SK-N-SH (cell line): Measurements from ENCODE around the gene ATP1A1. TPM values are rescaled to one million over a fixed set of nuclear protein-coding genes. Genes with fewer than 3 reads are reported as not detected.

ENCODE experiments used
- CTCF ChIA-PET: fragments of 300-600, 350-600 bp; formaldehyde crosslinking; extraction: SDS; loops from one replicate; lab custom pipeline; 2021; lab: Yijun Ruan, JAX
- POLR2A ChIA-PET: fragments of 350-600 bp; sonication (Branson Sonifier 250); formaldehyde crosslinking; extraction: SDS; loops from one replicate; lab custom pipeline; 2020; ENCODE audit warnings: antibody characterized with exemption, inconsistent platforms; lab: Yijun Ruan, JAX
- DNase-seq: peaks from one replicate; pipeline ENCODE4 v3.0.0; 2012
- H2AFZ ChIP-seq: fragments of 200-600 bp; sonication (generic); 2 replicates; pipeline ENCODE4 v1.8.1; 2016; ENCODE audit warnings: antibody characterized with exemption, mild to moderate bottlenecking, low read depth
- H3F3A ChIP-seq: fragments of 200-600 bp; sonication (generic); replicated peaks from 2 replicates; pipeline ENCODE3; 2016; ENCODE audit warnings: antibody characterized with exemption, mild to moderate bottlenecking; ENCODE audit not compliant: insufficient read depth
- H3K27ac ChIP-seq, 2 experiments: fragments of 200-500 bp in 1 of 2; fragments of 200-600 bp in 1 of 2; sonication (Bioruptor generic) in 1 of 2; sonication (generic), shearing (Covaris generic) in 1 of 2; 2 replicates each; pipeline versions ENCODE4 v1.5.1 to v1.6.1; 2014 to 2016; ENCODE audit warnings: low read depth in 2 of 2, inconsistent platforms in 1 of 2, low read length in 1 of 2, mild to moderate bottlenecking in 1 of 2, mixed read lengths in 1 of 2
- H3K27me3 ChIP-seq: fragments of 200-600 bp; sonication (generic), shearing (Covaris generic); 2 replicates; pipeline ENCODE4 v1.6.1; 2016; ENCODE audit warnings: mixed run types; ENCODE audit not compliant: insufficient read depth
- H3K36me3 ChIP-seq, 2 experiments: fragments of 200-500 bp in 1 of 2; fragments of 200-600 bp in 1 of 2; sonication (Bioruptor generic) in 1 of 2; sonication (generic) in 1 of 2; replicated peaks in 1 of 2; 2 replicates each; pipeline versions ENCODE3 to v1.5.1; 2014 to 2016; ENCODE audit warnings: low read length in 1 of 2, mild to moderate bottlenecking in 1 of 2; ENCODE audit not compliant: insufficient read depth in 2 of 2, control insufficient read depth in 1 of 2
- H3K4me1 ChIP-seq, 2 experiments: fragments of 200-500 bp in 1 of 2; fragments of 200-600 bp in 1 of 2; sonication (Bioruptor generic) in 1 of 2; sonication (generic), shearing (Covaris generic) in 1 of 2; 2 replicates each; pipeline versions ENCODE4 v1.5.1 to v1.6.1; 2014 to 2016; ENCODE audit warnings: low read depth in 1 of 2, low read length in 1 of 2, mixed run types in 1 of 2; ENCODE audit not compliant: insufficient read depth in 2 of 2, control insufficient read depth in 1 of 2
- H3K4me2 ChIP-seq: fragments of 200-600 bp; sonication (generic), shearing (Covaris generic); 2 replicates; pipeline ENCODE4 v1.6.1; 2017; ENCODE audit warnings: mixed run types
- H3K4me3 ChIP-seq, 2 experiments: fragments of 200-500 bp in 1 of 2; fragments of 200-600 bp in 1 of 2; sonication (Bioruptor generic) in 1 of 2; sonication (generic), shearing (Covaris generic) in 1 of 2; 2 replicates each; pipeline versions ENCODE4 v1.5.1 to v1.8.1; 2014 to 2016; ENCODE audit warnings: low read depth in 2 of 2, inconsistent platforms in 1 of 2, low read length in 1 of 2, mild to moderate bottlenecking in 1 of 2, mixed read lengths in 1 of 2, moderate library complexity in 1 of 2
- H3K79me2 ChIP-seq: fragments of 200-600 bp; sonication (generic); 2 replicates; pipeline ENCODE4 v1.8.1; 2017; ENCODE audit warnings: mild to moderate bottlenecking; ENCODE audit not compliant: insufficient read depth
- H3K9ac ChIP-seq: fragments of 200-600 bp; sonication (generic); 2 replicates; pipeline ENCODE4 v1.6.1; 2017; ENCODE audit warnings: mixed run types
- H3K9me2 ChIP-seq: fragments of 200-600 bp; sonication (generic); 2 replicates; pipeline ENCODE4 v1.6.1; 2017; ENCODE audit warnings: mixed run types
- H3K9me3 ChIP-seq: fragments of 200-600 bp; sonication (generic); 2 replicates; pipeline ENCODE4 v1.6.1; 2017; ENCODE audit warnings: mixed run types, mild to moderate bottlenecking, moderate library complexity
- H4K20me1 ChIP-seq: fragments of 200-600 bp; sonication (generic); 2 replicates; pipeline ENCODE4 v1.6.1; 2017; ENCODE audit warnings: mild to moderate bottlenecking, mixed run types; ENCODE audit not compliant: insufficient read depth
- ELF1 ChIP-seq: IDR thresholded peaks from 2 replicates; pipeline ENCODE4 v1.4.0; 2012
- EP300 ChIP-seq, 2 experiments: IDR thresholded peaks; 2 replicates each; pipeline versions ENCODE4 v1.4.0 to v1.6.1; 2012; ENCODE audit warnings: borderline replicate concordance in 1 of 2, low read depth in 1 of 2, low read length in 1 of 2
- EZH2phosphoT487 ChIP-seq: fragments of 200-600 bp; sonication (generic); IDR thresholded peaks from 2 replicates; pipeline ENCODE4 v1.6.1; 2017; ENCODE audit warnings: low read depth, mixed run types, mild to moderate bottlenecking, antibody characterized with exemption, moderate library complexity, borderline replicate concordance
- GABPA ChIP-seq: IDR thresholded peaks from 2 replicates; pipeline ENCODE4 v1.4.0; 2012; ENCODE audit warnings: low read depth, mild to moderate bottlenecking
- JUND ChIP-seq: IDR thresholded peaks from 2 replicates; pipeline ENCODE4 v1.4.0; 2012
- MEF2A ChIP-seq: IDR thresholded peaks from 2 replicates; pipeline ENCODE4 v1.4.0; 2012; ENCODE audit warnings: low read depth, borderline replicate concordance
- NRF1 ChIP-seq: IDR thresholded peaks from 2 replicates; pipeline ENCODE4 v1.6.1; 2012; ENCODE audit warnings: low read depth, mild to moderate bottlenecking, low read length
- POLR2AphosphoS5 ChIP-seq: IDR thresholded peaks from 2 replicates; pipeline ENCODE4 v1.6.1; 2012; ENCODE audit warnings: low read depth, low read length
- RCOR1 ChIP-seq: fragments of 150-350 bp; IDR thresholded peaks from 2 replicates; pipeline ENCODE4 v1.6.1; 2017; ENCODE audit warnings: antibody characterized with exemption, low read length
- RFX5 ChIP-seq: IDR thresholded peaks from 2 replicates; pipeline ENCODE4 v1.6.1; 2012; ENCODE audit warnings: mild to moderate bottlenecking, improper control_type of control experiment, low read length
- RXRA ChIP-seq: IDR thresholded peaks from 2 replicates; pipeline ENCODE4 v1.4.0; 2012; ENCODE audit warnings: low read depth, mild to moderate bottlenecking, borderline replicate concordance
- SIN3A ChIP-seq: IDR thresholded peaks from 2 replicates; pipeline ENCODE4 v1.6.1; 2012; ENCODE audit warnings: low read depth, mild to moderate bottlenecking, low read length, moderate library complexity, borderline replicate concordance
- SMC3 ChIP-seq: IDR thresholded peaks from 2 replicates; pipeline ENCODE4 v1.6.1; 2012; ENCODE audit warnings: low read depth, low read length, improper control_type of control experiment
- TAF1 ChIP-seq: IDR thresholded peaks from 2 replicates; pipeline ENCODE4 v1.6.1; 2012; ENCODE audit warnings: low read depth, mild to moderate bottlenecking, low read length, moderate library complexity, borderline replicate concordance
- TCF12 ChIP-seq: IDR thresholded peaks from 2 replicates; pipeline ENCODE4 v1.4.0; 2012
- YY1 ChIP-seq: IDR thresholded peaks from 2 replicates; pipeline ENCODE4 v1.4.0; 2012; ENCODE audit warnings: low read depth, mild to moderate bottlenecking
- WGBS: methylation state at CpG from one replicate; pipeline ENCODE4 v1.1.6; 2017; ENCODE audit warnings: low lambda C conversion rate; 5-methylcytosine and 5-hydroxymethylcytosine counted together
- polyA plus RNA-seq, 3 experiments: library from polyadenylated mRNA; depleted of rRNA; stranded (reverse); fragments of >200 nt; gene quantifications; 2 replicates each; pipeline ENCODE4 v1.2.3, GENCODE V29; 2012
- TF ChIP-seq, protein P1 (sequence below): IDR thresholded peaks from 2 replicates; pipeline ENCODE4 v1.4.0; 2012; ENCODE audit warnings: low read depth, borderline replicate concordance
- TF ChIP-seq, protein P2 (sequence below): fragments of 150-350 bp; IDR thresholded peaks from 2 replicates; pipeline ENCODE4 v1.6.1; 2017; ENCODE audit warnings: antibody characterized with exemption, low read length, low read depth, borderline replicate concordance
- TF ChIP-seq, protein P3 (sequence below): fragments of 200-600 bp; sonication (generic); IDR thresholded peaks from 2 replicates; pipeline ENCODE4 v1.6.1; 2017; ENCODE audit warnings: antibody characterized with exemption, mild to moderate bottlenecking, moderate library complexity
- TF ChIP-seq, protein P4 (sequence below): IDR thresholded peaks from 2 replicates; pipeline ENCODE4 v1.4.0; 2012; ENCODE audit warnings: low read depth, borderline replicate concordance

ATP1A1 gene
- polyA plus RNA-seq, 1 of the 3 experiments (the other 2 are of a cell fraction): 233 TPM

DNA sequence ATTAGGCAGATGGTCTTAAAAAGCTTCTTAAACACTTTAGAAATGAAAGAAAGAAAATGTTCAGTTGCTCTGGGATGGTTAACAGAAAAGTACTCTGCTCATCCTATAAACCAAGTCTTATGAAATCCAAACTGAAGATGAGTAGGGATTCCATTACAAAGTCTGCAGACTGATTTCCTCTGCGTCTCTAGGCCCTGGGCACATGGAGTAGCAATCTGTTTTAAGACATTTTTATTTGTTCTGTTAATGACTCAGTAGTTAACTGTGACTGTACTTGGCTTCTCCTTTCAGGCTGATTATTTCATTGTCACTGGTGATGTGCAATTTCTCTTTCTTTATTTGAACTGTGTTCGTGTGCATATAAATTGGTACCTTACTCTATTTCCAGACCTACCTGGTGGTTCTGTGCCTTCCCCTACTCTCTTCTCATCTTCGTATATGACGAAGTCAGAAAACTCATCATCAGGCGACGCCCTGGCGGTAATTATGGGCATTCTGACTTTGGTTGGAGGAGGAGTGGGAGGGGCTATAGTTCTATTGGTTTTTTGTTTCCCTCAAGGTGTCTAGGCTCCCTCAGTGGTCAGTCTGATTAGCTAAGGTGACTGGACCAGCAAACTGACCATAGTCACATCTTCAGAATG lies 30.6 kb downstream of the ATP1A1 start:
- no peak overlapping the region for H3K4me2 ChIP-seq
- H3K9me2 ChIP-seq: no peaks in the 10 kb centered on the region
- no peak overlapping the region for H3K27ac ChIP-seq
- DNase-seq: no peak
- no peak overlapping the region for H2AFZ ChIP-seq
- H3K4me3 ChIP-seq: no peak overlapping the region
- ChIA-PET POLR2A (interaction anchor here (2.4 kb wide), 1 partner anchor 14 kb away, joined by 9 read pairs; no protein-coding TSS in a partner anchor), CTCF (no interaction called here)
- no peaks in the 10 kb centered on the region for H4K20me1 ChIP-seq
- H3K9ac ChIP-seq: no peak overlapping the region
- H3K79me2 ChIP-seq: no peaks in the 10 kb centered on the region
- H3K9me3 ChIP-seq: no peaks in the 10 kb centered on the region
- no peaks in the 10 kb centered on the region for H3K4me1 ChIP-seq
- peaks cover 67 to 96% of the 10 kb centered on the region in 2 experiments for H3K36me3 ChIP-seq
- H3F3A ChIP-seq: no peaks in the 10 kb centered on the region
- 97% methylated on average over 7 of the region's 7 CpGs for WGBS
- no peaks in the 10 kb centered on the region for H3K27me3 ChIP-seq
- TF ChIP-seq RXRA (no peak), GABPA (no peak), RFX5 (no peak), RCOR1 (no peak), NRF1 (no peak), SIN3A (no peak), POLR2AphosphoS5 (no peak), ELF1 (no peak)
- TF ChIP-seq, protein P1, sequence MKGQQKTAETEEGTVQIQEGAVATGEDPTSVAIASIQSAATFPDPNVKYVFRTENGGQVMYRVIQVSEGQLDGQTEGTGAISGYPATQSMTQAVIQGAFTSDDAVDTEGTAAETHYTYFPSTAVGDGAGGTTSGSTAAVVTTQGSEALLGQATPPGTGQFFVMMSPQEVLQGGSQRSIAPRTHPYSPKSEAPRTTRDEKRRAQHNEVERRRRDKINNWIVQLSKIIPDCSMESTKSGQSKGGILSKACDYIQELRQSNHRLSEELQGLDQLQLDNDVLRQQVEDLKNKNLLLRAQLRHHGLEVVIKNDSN: no peak
- TF ChIP-seq, all 33 proteins: peak for 0

DNA sequence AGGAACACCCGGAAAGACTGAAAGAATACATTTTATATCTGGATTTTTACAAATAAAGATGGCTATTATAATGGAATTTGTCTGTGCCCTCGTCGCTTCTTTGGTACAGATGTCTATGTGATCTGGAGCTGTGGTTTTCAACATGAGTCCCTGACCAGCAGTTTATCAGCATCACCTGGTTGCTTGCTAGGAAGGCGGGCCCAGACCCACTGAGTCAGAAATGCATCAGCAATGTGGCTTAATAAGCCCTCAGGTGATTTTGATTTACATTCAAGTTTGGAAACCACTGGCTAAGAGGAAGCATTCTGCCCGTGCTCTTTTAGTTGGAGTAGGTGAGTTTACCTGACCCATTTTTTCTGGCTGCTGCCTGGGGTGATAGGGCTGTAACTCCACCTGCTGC lies 31.7 kb downstream of the ATP1A1 start:
- no peaks in the 10 kb centered on the region for H3F3A ChIP-seq
- H3K4me3 ChIP-seq: no peak overlapping the region
- no peaks in the 10 kb centered on the region for H3K9me3 ChIP-seq
- H2AFZ ChIP-seq: no peak overlapping the region
- no peaks in the 10 kb centered on the region for H3K4me1 ChIP-seq
- H3K79me2 ChIP-seq: no peaks in the 10 kb centered on the region
- no peak for DNase-seq
- ChIA-PET CTCF (no interaction called here), POLR2A (no interaction called here)
- H3K27ac ChIP-seq: no peak overlapping the region
- H4K20me1 ChIP-seq: no peaks in the 10 kb centered on the region
- H3K36me3 ChIP-seq: peaks cover 56 to 89% of the 10 kb centered on the region in 2 experiments
- no peaks in the 10 kb centered on the region for H3K27me3 ChIP-seq
- TF ChIP-seq JUND (no peak), EP300 (IDR thresholded peaks at IDR 0.05; ENCODE audit: borderline replicate concordance in 1 of 2, low read depth in 1 of 2, low read length in 1 of 2) (no peak), SMC3 (no peak), RCOR1 (no peak), EZH2phosphoT487 (no peak), YY1 (no peak), TAF1 (no peak), TCF12 (no peak), NRF1 (no peak), MEF2A (no peak)
- TF ChIP-seq, protein P2, sequence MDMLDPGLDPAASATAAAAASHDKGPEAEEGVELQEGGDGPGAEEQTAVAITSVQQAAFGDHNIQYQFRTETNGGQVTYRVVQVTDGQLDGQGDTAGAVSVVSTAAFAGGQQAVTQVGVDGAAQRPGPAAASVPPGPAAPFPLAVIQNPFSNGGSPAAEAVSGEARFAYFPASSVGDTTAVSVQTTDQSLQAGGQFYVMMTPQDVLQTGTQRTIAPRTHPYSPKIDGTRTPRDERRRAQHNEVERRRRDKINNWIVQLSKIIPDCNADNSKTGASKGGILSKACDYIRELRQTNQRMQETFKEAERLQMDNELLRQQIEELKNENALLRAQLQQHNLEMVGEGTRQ: no peak
- TF ChIP-seq, protein P3, sequence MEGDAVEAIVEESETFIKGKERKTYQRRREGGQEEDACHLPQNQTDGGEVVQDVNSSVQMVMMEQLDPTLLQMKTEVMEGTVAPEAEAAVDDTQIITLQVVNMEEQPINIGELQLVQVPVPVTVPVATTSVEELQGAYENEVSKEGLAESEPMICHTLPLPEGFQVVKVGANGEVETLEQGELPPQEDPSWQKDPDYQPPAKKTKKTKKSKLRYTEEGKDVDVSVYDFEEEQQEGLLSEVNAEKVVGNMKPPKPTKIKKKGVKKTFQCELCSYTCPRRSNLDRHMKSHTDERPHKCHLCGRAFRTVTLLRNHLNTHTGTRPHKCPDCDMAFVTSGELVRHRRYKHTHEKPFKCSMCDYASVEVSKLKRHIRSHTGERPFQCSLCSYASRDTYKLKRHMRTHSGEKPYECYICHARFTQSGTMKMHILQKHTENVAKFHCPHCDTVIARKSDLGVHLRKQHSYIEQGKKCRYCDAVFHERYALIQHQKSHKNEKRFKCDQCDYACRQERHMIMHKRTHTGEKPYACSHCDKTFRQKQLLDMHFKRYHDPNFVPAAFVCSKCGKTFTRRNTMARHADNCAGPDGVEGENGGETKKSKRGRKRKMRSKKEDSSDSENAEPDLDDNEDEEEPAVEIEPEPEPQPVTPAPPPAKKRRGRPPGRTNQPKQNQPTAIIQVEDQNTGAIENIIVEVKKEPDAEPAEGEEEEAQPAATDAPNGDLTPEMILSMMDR: no peak
- TF ChIP-seq, protein P4, sequence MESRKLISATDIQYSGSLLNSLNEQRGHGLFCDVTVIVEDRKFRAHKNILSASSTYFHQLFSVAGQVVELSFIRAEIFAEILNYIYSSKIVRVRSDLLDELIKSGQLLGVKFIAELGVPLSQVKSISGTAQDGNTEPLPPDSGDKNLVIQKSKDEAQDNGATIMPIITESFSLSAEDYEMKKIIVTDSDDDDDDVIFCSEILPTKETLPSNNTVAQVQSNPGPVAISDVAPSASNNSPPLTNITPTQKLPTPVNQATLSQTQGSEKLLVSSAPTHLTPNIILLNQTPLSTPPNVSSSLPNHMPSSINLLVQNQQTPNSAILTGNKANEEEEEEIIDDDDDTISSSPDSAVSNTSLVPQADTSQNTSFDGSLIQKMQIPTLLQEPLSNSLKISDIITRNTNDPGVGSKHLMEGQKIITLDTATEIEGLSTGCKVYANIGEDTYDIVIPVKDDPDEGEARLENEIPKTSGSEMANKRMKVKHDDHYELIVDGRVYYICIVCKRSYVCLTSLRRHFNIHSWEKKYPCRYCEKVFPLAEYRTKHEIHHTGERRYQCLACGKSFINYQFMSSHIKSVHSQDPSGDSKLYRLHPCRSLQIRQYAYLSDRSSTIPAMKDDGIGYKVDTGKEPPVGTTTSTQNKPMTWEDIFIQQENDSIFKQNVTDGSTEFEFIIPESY: no peak
- TF ChIP-seq, all 33 proteins: peak for 0
- Histone ChIP-seq H3K4me2 (no peak overlapping the region), H3K9me2 (no peaks in the 10 kb centered on the region), H3K9ac (no peak overlapping the region)
- 93% methylated on average over 4 of the region's 5 CpGs for WGBS
